ENCODE data around the gene NPIPB8.
"Not testable (repeated sequence)": the region's sequence is repeated elsewhere in the genome, so short reads cannot be mapped to it uniquely, and the experiment has no call there.

The NPIPB8 gene
- long read RNA-seq: 0 reads

DNA sequence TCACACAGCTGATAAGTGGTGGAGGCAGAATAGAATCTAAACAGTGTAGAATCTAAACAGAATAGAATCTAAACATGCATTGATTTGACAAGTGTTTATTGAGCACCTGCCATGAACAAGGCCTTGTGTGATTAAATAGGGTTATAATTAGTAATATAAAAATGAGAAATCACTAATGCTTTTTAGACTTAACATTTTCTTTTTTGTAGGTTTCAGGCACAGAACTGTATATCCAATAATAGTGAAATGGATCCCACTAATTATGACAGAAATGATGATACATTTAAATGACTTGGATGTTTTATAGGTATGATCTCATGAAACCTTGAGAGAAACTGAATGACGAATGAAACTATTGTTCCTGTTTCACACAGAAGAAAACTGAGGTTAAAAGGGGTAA lies at the start of gene NPIPB8:
Gene NPIPB8, plus strand, starts transcription at position 301 of the 400 bp plus-strand sequence. CDS start 296 bp downstream, outside the sequence.
- not testable (repeated sequence) for H3K4me3 ChIP-seq (replicated peaks; ENCODE audit: insufficient read depth, low read length); DNase-seq (ENCODE audit: low read depth in 1 of 2, low spot score in 1 of 2); H3K27ac ChIP-seq (replicated peaks); H3K27me3 ChIP-seq (ENCODE audit: insufficient read depth, poor library complexity, severe bottlenecking)

DNA sequence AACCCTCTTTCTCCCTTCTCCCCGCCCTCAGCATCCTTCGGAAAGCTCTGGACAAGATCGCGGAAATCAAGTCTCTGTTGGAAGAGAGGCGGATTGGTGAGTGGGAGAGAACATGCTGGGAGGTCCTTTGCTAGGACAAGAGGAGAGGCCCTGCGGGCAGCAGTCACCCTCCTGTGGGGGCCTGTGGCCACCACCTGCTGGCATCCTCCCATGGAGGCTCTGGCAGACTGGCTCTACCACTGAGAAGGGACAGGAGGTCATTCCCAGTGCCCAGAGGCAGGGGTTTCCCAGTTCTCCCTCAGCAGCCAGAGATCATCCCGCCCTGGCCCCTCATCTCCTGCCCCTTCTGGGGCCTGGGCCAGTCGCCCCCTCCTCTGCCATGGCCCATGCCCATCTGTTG lies 48.8 kb upstream of the NPIPB8 start:
- no peak for TF ChIP-seq POLR2AphosphoS5 (IDR thresholded peaks at IDR 0.05; ENCODE audit: low read depth)
- TF ChIP-seq SPI1 (IDR thresholded peaks at IDR 0.05; ENCODE audit: borderline replicate concordance, low read depth): no peak
- TF ChIP-seq, protein P1, sequence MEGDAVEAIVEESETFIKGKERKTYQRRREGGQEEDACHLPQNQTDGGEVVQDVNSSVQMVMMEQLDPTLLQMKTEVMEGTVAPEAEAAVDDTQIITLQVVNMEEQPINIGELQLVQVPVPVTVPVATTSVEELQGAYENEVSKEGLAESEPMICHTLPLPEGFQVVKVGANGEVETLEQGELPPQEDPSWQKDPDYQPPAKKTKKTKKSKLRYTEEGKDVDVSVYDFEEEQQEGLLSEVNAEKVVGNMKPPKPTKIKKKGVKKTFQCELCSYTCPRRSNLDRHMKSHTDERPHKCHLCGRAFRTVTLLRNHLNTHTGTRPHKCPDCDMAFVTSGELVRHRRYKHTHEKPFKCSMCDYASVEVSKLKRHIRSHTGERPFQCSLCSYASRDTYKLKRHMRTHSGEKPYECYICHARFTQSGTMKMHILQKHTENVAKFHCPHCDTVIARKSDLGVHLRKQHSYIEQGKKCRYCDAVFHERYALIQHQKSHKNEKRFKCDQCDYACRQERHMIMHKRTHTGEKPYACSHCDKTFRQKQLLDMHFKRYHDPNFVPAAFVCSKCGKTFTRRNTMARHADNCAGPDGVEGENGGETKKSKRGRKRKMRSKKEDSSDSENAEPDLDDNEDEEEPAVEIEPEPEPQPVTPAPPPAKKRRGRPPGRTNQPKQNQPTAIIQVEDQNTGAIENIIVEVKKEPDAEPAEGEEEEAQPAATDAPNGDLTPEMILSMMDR (IDR thresholded peaks at IDR 0.05; ENCODE audit: insufficient read depth, low read length): no peak
- TF ChIP-seq, protein P2, sequence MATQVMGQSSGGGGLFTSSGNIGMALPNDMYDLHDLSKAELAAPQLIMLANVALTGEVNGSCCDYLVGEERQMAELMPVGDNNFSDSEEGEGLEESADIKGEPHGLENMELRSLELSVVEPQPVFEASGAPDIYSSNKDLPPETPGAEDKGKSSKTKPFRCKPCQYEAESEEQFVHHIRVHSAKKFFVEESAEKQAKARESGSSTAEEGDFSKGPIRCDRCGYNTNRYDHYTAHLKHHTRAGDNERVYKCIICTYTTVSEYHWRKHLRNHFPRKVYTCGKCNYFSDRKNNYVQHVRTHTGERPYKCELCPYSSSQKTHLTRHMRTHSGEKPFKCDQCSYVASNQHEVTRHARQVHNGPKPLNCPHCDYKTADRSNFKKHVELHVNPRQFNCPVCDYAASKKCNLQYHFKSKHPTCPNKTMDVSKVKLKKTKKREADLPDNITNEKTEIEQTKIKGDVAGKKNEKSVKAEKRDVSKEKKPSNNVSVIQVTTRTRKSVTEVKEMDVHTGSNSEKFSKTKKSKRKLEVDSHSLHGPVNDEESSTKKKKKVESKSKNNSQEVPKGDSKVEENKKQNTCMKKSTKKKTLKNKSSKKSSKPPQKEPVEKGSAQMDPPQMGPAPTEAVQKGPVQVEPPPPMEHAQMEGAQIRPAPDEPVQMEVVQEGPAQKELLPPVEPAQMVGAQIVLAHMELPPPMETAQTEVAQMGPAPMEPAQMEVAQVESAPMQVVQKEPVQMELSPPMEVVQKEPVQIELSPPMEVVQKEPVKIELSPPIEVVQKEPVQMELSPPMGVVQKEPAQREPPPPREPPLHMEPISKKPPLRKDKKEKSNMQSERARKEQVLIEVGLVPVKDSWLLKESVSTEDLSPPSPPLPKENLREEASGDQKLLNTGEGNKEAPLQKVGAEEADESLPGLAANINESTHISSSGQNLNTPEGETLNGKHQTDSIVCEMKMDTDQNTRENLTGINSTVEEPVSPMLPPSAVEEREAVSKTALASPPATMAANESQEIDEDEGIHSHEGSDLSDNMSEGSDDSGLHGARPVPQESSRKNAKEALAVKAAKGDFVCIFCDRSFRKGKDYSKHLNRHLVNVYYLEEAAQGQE (IDR thresholded peaks at IDR 0.05; ENCODE audit: insufficient replicate concordance, low read depth): no peak
- TF ChIP-seq GABPA (IDR thresholded peaks at IDR 0.05; ENCODE audit: low read depth): no peak
- DNase-seq (ENCODE audit: low read depth in 1 of 2, low spot score in 1 of 2): no peak
- Histone ChIP-seq H3K27ac (replicated peaks) (no peak overlapping the region), H3K4me3 (replicated peaks; ENCODE audit: insufficient read depth, low read length) (no peak overlapping the region), H3K27me3 (ENCODE audit: insufficient read depth, poor library complexity, severe bottlenecking) (no peaks in the 10 kb centered on the region)

DNA sequence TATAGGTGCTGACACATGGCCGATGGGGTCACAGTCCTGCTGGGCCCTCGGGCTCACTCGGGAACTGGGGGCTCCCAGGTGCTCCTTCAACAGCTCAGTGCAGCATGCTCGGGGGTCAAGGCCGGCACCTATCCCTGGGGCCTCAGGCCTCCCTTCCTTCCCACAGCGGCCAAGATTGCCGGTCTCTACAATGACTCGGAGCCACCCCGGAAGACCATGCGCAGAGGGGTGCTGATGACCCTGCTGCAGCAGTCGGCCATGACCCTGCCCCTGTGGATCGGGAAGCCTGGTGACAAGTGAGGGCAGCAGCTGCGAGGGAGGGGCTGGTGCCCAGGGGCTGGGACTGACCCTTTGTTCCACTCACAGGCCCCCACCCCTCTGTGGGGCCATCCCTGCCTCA lies 47.9 kb upstream of the NPIPB8 start:
- DNase-seq (ENCODE audit: low read depth in 1 of 2, low spot score in 1 of 2): no peak
- H3K27me3 ChIP-seq (ENCODE audit: insufficient read depth, poor library complexity, severe bottlenecking): no peaks in the 10 kb centered on the region
- no peak overlapping the region for H3K27ac ChIP-seq (replicated peaks)
- H3K4me3 ChIP-seq (replicated peaks; ENCODE audit: insufficient read depth, low read length): no peak overlapping the region
- TF ChIP-seq, protein P1 (IDR thresholded peaks at IDR 0.05; ENCODE audit: insufficient read depth, low read length): no peak
- TF ChIP-seq POLR2AphosphoS5 (IDR thresholded peaks at IDR 0.05; ENCODE audit: low read depth): no peak

DNA sequence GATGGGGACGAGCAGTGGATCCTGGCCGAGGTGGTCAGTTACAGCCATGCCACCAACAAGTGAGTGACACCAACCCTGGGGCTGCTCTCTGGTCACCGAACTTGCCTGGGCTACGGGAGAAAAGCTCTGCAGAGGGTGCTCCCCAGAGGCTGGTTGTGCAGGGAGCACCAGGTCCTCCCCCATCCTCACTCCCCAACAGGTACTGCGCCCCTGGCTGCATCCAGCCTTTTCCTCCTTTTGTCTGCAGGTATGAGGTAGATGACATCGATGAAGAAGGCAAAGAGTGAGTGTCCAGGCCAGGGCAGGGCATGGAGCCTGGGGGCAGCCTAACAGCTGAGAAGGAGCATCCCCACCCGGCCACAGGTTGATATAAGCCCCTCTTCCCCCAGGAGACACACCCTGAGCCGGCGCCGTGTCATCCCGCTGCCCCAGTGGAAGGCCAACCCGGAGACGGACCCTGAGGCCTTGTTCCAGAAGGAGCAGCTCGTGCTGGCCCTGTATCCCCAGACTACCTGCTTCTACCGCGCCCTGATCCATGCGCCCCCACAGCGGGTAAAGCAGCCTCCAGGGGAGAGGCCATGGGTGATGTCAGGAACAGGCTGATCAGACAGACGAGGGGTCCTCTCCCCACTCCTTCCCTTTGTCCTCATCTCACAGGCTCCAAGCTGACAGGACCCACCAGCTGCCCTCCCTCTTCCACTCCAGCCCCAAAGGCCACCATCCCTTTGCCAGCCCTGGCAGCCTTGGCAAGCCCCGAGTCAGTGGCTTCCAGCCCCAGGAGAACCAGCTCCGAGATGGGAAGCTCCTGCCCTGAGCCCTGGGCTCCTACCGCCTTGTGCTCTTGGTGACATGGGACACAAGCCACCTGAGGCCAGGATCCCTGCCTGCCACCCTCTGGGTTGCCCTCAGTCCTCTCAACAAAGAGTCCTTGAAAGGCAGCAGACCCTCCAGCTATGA lies 47.2 kb upstream of the NPIPB8 start:
- no peak for DNase-seq (ENCODE audit: low read depth in 1 of 2, low spot score in 1 of 2)
- H3K4me3 ChIP-seq (replicated peaks; ENCODE audit: insufficient read depth, low read length): no peak overlapping the region
- TF ChIP-seq, protein P1 (IDR thresholded peaks at IDR 0.05; ENCODE audit: insufficient read depth, low read length): no peak
- TF ChIP-seq POLR2AphosphoS5 (IDR thresholded peaks at IDR 0.05; ENCODE audit: low read depth): no peak
- no peak for TF ChIP-seq SPI1 (IDR thresholded peaks at IDR 0.05; ENCODE audit: borderline replicate concordance, low read depth)
- TF ChIP-seq GABPA (IDR thresholded peaks at IDR 0.05; ENCODE audit: low read depth): no peak
- TF ChIP-seq, protein P2 (IDR thresholded peaks at IDR 0.05; ENCODE audit: insufficient replicate concordance, low read depth): no peak
- no peaks in the 10 kb centered on the region for H3K27me3 ChIP-seq (ENCODE audit: insufficient read depth, poor library complexity, severe bottlenecking)
- no peak overlapping the region for H3K27ac ChIP-seq (replicated peaks)
